GM12878 (cell line): ENCODE results near the gene CELF2.

Source experiments
- CTCF ChIP-seq, 3 experiments: IDR thresholded peaks in 2 of 3; conservative IDR thresholded peaks in 1 of 3; 2 replicates each; pipeline ENCODE4 v1.5.1; 2011; ENCODE audit warnings: low read depth in 3 of 3, low read length in 3 of 3, mild to moderate bottlenecking in 3 of 3, control low read depth in 2 of 3, moderate library complexity in 2 of 3, inconsistent platforms in 1 of 3, mixed read lengths in 1 of 3; ENCODE audit not compliant: control insufficient read depth in 2 of 3, insufficient read depth in 1 of 3; ENCODE audit errors: extremely low read depth in 1 of 3
- EZH2 ChIP-seq: IDR thresholded peaks from 2 replicates; pipeline ENCODE4 v1.6.1; 2012; ENCODE audit warnings: low read depth, mild to moderate bottlenecking, control low read depth, inconsistent platforms, low read length, borderline replicate concordance; ENCODE audit not compliant: control insufficient read depth
- FOS ChIP-seq: IDR thresholded peaks from 3 replicates; pipeline ENCODE4 v1.6.1; 2011; ENCODE audit warnings: borderline replicate concordance; ENCODE audit not compliant: insufficient read length; ENCODE audit errors: extremely low read depth
- JUND ChIP-seq: IDR thresholded peaks from 2 replicates; pipeline ENCODE4 v1.6.1; 2012; ENCODE audit warnings: low read depth, mild to moderate bottlenecking, low read length, improper control_type of control experiment, moderate library complexity
- LARP7 ChIP-seq: fragments of 450-650 bp; IDR thresholded peaks from 2 replicates; pipeline ENCODE4 v1.6.1; 2017; ENCODE audit warnings: mild to moderate bottlenecking
- RELA ChIP-seq: fragments of 450-650 bp; IDR thresholded peaks from 2 replicates; pipeline ENCODE4 v1.8.0; 2014; ENCODE audit warnings: borderline replicate concordance; ENCODE audit not compliant: partially characterized antibody
- SRF ChIP-seq, 2 experiments: IDR thresholded peaks; 2 replicates each; pipeline ENCODE4 v1.6.1; 2011; ENCODE audit warnings: low read depth in 2 of 2, low read length in 2 of 2, mild to moderate bottlenecking in 1 of 2, moderate library complexity in 1 of 2
- TBL1XR1 ChIP-seq: IDR thresholded peaks from 2 replicates; pipeline ENCODE4 v1.6.1; 2012; ENCODE audit warnings: low read depth, low read length, improper control_type of control experiment
- WRNIP1 ChIP-seq: IDR thresholded peaks from 2 replicates; pipeline ENCODE4 v1.6.1; 2011; ENCODE audit warnings: low read depth, low read length, improper control_type of control experiment, borderline replicate concordance
- TF ChIP-seq, protein P1 (sequence below): IDR thresholded peaks from 2 replicates; pipeline ENCODE4 v1.6.1; 2011; ENCODE audit warnings: low read depth, mild to moderate bottlenecking, low read length, moderate library complexity, borderline replicate concordance; ENCODE audit errors: extremely low read depth

DNA sequence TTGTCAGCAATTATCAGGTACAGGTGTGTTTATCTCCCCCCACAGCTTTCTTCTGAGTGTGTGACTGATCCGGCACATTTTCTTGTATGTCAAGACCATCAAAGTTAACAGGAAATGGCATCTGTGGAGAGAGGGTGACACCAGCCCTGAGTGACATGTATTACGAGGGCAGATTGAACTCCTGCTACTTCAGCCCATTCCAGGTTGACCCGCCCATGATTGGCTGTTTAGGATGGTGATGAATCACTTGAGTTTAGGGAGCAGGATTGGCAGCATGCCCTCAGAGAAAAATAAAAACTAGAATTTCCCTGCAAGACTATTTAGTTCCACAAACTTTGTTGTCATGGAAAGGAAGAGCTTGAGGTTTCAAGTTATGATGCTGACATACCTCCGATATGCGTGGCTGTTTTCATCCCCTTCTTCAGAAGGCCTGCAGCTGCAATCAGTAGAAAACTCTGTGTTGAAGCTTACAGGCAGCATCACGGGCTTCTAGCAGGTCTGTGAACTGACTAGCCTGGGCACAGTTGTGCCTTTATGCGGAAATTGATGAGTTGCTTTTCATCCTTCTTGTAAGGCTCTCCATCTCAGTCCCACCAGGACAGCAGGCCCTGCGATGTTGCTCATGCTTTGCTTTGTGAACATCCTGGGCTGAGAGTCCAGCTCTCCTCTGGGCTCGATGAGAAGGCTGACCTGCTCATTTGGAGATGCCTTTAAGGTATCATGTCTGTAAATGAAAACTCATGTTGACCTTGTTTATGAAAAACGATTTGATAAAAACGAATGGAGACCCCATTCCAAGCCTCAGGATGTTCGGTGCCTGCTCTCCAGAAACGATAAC lies 8.0 kb upstream of the CELF2 start:
- TF ChIP-seq LARP7 (no peak), EZH2 (no peak), CTCF (IDR thresholded peaks at IDR 0.05 in 2 of 3, conservative IDR thresholded peaks at IDR 0.05 in 1 of 3; ENCODE audit: control insufficient read depth in 2 of 3, extremely low read depth in 1 of 3, insufficient read depth in 1 of 3, low read depth in 3 of 3, low read length in 3 of 3) (no peak), SRF (IDR thresholded peaks at IDR 0.05; ENCODE audit: low read depth in 2 of 2, low read length in 2 of 2) (no peak), JUND (no peak), FOS (no peak), WRNIP1 (no peak), TBL1XR1 (no peak), RELA (no peak)
- TF ChIP-seq, protein P1, sequence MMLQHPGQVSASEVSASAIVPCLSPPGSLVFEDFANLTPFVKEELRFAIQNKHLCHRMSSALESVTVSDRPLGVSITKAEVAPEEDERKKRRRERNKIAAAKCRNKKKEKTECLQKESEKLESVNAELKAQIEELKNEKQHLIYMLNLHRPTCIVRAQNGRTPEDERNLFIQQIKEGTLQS = no peak
